HT1080 (cell line): Measurements from ENCODE around the gene DNAH17. TPM values are rescaled to one million over a fixed set of nuclear protein-coding genes. Genes with fewer than 3 reads are reported as not detected.

Experiments used
- DNase-seq: peaks from one replicate; pipeline ENCODE4 v3.0.0-alpha.2; 2015; ENCODE audit warnings: low read depth
- small RNA-seq: library from RNA; depleted of rRNA; stranded (forward); fragments of <200 nt; gene quantifications from one replicate; pipeline ENCODE3, GENCODE V24; 2014
- total RNA-seq: library from RNA; depleted of rRNA; stranded (reverse); fragments of >200 nt; shearing (Covaris generic); gene quantifications from 2 replicates; pipeline ENCODE4 v1.2.3, GENCODE V29; 2014; rRNA removed

DNAH17 gene
- total RNA-seq, 1 experiment from 2014 or later, result not detected

DNA sequence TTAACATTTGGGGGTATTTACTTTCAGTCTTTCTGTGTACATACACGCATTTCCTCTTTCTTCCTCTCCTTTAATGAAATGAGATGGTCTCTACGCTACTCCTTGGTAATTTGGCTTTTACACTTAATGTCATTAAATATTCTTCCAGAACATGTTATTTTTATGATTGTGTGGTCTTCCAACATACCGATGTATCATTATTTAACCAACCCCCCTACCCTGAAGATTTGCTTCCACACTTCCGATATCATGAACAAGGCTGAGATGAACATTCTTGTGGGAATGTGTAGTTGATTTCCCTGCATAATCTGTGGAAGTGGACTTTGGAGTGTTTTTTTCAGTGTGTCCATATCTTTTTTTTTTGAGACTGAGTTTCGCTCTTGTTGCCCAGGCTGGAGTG, 201.0 kb downstream of the DNAH17 start:
- DNase-seq, result no peak

DNA sequence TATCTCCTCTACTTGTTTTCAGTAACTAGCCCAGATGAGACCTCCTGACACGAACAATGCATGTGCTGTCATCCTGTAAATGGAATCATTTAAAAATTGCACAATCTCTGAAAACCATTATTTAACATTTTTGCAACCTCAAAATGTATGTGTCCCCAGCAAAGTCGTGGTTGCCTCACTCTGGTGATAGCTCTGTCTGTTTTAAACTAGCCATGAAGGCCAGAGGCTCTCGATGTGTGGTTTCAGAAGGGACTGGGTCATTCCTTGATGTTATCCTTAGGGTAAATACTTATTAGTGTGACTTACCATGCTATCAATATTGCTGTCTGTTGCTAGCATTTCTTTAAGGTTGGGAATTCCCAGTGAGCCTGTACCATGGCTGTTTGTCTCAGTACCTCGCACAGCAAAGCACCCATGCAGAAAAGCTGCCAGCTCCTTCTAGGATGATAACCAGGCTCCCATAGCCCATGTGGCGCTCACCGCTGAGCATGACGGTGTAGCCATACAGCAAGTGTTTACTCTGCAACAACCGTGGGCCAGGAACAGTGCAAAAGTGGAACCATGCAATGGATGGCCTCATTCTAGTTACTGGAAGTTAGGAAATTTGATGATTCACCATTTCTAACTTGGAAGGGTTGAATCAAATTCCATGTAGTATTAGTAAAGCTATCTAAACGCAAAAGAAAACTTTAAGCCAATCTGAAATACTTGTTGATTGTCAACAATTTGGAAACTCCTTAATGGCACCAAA, 201.6 kb downstream of the DNAH17 start:
- peak; percentile 71 for DNase-seq

DNA sequence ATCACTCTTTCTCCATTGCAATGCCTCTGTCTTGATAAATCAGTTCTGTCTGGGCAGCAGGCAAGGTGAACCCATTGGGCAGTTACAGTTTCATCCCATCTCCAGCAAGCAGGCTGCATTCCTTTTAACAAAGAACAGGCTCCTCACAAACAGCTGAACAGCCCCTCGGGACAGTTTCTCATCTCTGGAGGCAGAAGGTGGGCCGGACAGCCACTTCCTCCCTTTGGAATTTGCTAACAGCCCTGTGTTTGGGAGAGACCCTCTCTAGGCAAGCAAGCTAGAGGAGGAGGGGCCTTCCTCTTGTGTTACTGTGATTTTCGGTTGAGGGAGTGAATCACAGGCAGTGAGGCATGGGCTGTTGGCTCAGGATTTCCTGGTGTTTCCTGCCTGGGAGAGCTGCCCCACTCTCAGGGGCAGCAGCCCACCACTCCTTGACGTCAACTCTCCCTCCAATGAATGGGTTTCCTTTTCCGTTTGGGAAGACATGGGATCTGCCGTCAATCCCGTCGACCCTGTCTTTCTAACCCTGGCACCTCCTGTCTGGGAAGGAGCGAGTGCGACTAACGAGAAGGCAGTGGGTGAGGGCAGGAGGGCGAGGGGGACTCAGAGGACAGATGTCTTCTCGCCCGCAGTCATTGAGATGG, 202.4 kb downstream of the DNAH17 start:
- peak; percentile 91 for DNase-seq

DNA sequence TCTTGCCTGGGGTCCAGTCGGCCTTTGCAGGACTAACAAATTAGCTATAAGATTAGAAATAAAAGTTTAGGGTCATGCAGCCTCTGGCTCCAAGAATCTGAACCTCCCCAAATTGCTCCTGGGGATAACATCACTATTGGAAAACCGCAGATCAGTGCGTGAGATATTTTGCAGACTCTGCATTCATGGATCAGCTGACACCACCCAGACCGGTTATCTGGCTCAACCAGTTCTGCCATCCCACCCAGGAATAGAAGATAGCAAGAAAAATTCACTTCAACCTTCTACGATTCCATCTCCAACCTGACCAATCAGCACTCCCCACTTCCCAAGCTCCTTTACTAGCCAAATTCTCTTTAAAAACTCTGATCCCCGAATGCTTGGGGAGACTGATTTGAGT, 203.0 kb downstream of the DNAH17 start:
- no peak for DNase-seq

Small RNA genes within 50 kb of the gene (small RNA-seq; reads per million reads assigned to genes)
- gene RF00415, result not detected
- not detected for gene RN7SL454P

Other genes with a start within 250 kb of the DNAH17 start
- gene SOCS3, start 217.3 kb downstream of the DNAH17 start, total RNA-seq, result 22.9 and 27.4 TPM in 2 replicates
- 27.6 and 38.0 TPM in 2 replicates for gene PGS1, start 198.7 kb downstream of the DNAH17 start, total RNA-seq
- 13.4 and 14.0 TPM in 2 replicates for gene CYTH1, start 204.9 kb upstream of the DNAH17 start, total RNA-seq